Tongue (tissue), 2 donors: ENCODE data around the gene CEP112. TPM values are rescaled to one million over a fixed set of nuclear protein-coding genes. Genes with fewer than 3 reads are reported as not detected.
"Not testable (repeated sequence)": the region's sequence is repeated elsewhere in the genome, so short reads cannot be mapped to it uniquely, and the experiment has no call there.

ENCODE experiments used
- DNase-seq: peaks from one replicate; pipeline ENCODE4 v3.0.0-alpha.2; 2015
- total RNA-seq: library from RNA; depleted of rRNA; stranded (reverse); fragments of >200 nt; gene quantifications from one replicate; pipeline ENCODE4 v1.2.3, GENCODE V29; 2014

The CEP112 gene
- total RNA-seq, 1 donor from 2014 or later, result 26.7 TPM

DNA sequence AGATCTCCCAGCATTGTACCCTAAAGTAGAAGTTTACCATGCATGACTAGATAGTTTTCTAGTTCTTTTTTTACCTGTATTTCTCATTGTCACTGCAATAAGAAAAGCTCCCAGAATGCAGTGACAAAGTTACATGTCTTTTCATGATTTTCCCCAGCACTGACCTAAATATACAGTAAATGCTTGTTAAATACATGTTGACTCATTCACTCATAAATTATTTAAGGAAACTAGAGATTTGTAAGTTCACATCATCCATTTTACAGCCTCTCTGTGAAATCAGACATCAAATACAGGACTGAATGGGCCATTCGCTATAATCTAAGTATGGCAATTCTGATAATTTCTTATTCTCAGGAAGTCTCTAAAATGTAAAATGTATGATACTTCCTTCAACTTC is 371.6 kb downstream of the CEP112 start:
- DNase-seq, result no peak

DNA sequence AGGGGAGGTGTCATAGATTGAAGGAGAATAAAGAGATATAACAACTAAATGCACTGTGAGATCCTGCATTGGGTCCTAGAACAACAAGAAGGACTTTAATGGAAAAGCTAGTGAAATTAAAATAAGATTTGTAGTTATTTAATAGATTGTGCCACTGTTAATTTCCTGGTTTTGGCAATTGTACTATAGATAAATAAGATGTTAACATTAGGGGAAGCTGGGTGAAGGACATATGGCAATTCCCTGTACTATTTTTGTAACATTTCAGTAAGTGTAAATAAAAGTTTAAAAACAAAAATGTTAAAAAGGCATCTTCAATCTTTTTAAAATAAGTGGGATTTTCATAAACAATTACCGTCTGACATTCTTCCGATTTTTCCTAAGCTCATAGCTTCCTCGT is 372.1 kb downstream of the CEP112 start:
- no peak for DNase-seq

DNA sequence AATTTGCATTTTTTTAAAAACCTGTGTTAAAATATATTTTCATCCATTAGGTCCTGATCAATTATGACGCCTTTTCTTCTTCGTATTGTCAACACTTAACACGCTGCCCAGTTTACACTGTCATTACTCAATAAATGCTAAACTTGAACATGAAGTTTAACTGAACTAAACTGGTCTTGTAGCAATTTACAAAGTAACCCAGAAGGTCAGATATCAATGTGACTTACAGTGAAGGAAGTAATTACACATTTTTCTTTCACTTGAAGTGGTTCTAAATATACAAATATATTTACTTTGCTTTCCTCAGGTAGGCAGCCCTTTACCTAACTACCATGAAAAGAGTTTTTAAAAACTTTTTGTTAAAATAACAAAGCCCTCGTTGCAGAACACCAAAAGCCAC is 374.0 kb downstream of the CEP112 start:
- no peak for DNase-seq

DNA sequence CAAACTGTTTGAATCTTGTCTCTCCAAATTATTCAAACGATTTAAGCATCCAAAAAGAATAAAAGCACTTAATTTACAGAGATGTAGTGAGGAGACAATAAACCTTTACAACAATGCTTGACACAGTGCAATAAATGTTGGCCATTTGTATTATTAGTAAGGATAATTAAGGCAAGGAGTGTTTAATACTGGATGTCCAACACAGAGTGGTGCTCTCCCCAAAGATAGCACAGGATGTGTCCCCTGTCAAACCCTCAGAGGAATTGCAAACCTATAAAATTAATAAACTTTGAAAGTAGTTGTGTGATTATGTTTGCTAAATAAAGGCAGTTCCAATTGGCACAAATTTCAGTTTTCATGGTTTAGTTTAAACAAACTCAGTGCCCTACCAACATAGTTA is 377.5 kb downstream of the CEP112 start:
- DNase-seq, result no peak

DNA sequence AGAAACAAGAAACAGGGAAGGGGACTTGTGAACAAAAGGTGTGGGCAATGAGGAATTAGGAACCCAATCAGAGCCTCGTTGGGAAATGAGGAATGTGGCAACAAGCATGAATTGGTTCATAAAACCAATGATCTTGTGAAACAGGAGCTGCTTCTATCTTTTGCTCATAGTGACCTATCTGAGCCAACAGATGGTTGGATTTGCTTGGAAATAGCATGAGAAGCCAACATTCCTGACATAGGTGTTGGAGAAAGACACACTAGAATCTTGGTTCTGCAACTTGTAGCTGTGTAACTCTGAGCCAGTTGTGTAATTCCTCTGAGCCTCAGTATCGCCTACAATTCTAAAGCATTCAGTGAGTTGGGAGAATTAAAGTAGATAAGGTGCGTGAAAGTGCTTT is 378.6 kb downstream of the CEP112 start:
- DNase-seq, result no peak

DNA sequence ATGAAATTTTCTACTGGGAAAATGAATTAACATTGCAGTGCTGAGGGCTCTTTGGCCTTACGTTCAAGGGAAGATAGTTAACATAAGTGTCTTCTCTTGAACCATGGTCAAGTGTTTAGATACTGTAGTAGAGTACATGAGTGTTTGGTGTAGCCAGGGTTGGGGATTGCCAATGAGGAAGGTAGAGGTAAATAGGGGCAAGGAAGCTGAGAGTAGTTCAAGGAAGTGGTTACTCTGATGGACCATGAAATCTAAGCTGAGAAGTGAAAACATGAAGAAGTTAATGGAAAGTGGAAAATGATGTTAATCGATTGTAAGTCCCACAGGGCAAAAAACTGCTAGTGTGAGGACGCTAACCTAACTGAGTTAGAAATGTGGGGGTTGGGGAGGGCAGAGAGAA is 380.9 kb downstream of the CEP112 start:
- DNase-seq, result no peak

DNA sequence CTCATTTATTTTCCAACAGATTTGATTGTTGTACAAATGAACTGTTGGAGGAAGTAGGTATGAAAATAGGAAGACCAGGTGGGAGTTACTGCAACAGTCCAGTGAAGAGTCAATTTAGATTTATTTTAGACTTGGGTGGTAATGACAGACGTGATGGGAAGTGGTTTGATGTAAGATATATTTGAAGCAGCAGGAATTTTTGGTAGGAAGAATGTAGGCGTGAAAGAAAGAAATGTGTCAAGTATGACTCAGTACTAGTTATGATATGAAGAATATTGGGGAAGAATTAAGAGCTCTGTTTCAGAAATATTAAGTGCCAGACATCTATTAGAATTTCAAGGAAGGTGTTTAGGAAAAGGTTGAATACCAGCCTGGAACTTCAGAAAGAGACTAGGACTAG is 382.6 kb downstream of the CEP112 start:
- DNase-seq, result no peak

DNA sequence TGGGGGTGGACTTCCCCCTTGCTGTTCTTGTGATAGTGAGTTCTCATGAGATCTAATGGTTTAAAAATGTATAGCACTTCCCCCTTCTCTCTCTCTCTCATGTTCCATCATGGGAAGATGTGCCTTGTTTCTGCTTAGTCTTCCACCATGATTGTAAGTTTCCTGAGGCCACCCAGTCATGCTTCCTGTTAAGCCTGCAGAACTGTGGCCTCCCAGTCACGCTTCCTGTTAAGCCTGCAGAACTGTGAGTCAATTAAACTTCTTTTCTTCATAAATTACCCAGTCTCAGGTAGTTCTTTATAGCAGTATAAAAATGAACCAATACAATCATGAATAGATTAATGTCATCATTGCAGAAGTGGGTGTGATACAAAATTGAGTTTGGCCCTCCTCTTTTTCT is 383.4 kb downstream of the CEP112 start:
- DNase-seq, result not testable (repeated sequence)

DNA sequence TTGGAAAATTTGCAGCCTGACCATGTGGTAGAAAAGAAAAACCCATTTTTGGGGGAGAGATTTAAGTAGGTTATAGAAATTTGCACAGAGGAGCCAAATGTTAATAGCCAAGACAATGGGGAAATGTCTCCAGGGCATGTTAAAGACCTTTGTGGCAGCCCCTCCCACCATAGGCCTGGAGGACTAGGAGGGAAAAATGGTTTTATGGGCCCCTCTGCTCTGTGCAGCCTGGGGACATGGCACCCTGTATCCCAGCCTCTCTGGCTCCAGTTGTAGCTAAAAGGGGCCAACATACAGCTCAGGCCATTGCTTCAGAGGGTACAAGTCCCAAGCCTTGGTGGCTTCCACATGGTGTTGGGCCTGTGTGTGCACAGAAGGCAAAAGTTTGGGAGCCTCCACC is 384.6 kb downstream of the CEP112 start:
- DNase-seq, result no peak

DNA sequence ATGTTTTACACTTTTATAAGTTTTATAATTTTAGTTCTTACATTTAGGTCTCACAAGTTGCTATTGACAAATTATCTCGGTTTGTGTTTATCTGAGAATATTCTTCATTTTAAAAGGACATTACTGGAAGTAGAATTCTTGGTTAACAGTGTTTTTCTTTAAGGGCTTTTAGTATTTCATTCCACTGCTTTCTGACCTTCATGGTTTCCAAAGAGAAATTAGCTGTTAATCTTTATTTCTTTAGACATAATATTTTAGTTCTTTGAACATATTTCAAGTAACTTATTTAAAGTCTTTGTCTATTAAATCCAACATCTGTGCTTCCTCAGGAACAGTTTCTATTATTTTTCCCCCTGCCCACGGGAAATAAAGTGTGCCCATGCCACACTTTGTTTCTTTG is 390.4 kb downstream of the CEP112 start:
- no peak for DNase-seq

DNA sequence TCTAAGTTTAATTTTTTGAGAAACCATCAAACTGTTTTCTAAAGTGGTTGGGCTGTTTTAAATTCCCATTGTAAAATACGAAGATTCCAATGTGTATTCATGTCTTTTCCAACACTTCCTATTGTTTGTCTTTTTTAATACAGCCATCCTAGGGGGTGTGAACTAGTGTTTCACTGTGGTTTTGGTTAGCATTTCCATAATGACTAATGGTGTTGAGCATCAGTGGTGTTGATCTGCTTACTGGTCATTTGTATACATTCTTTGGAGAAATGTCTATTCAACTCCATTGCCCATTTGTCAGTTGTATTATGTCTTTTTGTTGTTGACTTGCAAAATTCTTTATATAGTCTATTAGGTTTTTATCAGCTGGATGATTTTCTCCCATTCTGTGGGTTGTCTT is 391.3 kb downstream of the CEP112 start:
- no peak for DNase-seq

DNA sequence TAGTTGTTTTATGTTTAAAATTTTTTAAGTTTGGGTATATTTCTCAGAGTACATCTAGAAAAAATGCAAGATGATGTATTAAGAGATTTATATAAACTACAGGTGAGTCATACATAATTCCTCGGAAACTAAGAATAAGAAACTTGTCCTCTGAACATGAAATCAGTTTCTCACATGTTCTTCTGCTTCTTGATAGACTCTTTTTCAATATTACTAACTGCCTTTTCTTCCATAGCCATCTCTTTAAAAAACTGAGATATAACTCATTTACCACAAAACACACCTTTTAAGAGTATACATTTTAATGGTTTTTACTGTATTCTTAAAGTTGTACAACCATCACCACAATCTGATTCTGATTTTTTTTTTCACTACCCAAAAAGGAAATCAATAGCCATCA is 392.1 kb downstream of the CEP112 start:
- DNase-seq, result no peak

DNA sequence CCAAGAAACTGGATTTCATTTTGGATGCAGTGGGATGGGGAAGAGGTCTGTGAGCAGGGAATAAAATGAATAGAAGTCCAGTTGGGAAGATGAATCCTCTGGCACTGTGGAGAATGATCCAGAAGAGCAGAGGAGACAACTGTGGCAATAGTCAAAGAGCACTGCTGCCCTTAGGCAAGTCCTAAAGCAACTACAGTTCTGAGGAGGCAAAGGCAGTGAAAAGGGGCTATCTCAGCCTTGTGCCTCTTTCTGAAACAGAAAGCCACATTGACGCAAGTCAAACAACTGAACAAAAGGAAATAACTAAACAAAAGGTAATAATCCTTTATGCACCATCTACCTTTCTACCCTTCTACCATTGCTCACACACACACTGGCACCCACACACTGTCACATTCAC is 392.5 kb downstream of the CEP112 start:
- no peak for DNase-seq

DNA sequence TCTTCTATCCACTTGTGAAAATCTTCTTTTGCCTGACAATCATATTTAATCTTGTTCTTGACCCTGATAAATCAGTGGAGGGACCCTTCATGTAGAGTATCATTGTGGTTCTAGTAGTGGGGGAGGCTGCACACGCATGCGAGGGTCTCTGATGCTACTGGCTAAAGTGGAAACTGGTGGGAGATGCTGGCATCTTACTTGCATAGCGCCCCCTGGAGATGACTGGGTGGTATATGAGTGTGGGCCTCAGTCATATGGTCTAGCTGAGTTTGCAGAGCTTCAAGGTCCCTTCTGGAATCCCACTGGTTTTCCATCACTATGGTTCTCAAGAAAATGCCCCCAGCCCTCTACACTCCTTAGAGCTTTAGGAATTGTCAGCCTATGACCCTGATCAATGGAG is 394.1 kb downstream of the CEP112 start:
- no peak for DNase-seq

DNA sequence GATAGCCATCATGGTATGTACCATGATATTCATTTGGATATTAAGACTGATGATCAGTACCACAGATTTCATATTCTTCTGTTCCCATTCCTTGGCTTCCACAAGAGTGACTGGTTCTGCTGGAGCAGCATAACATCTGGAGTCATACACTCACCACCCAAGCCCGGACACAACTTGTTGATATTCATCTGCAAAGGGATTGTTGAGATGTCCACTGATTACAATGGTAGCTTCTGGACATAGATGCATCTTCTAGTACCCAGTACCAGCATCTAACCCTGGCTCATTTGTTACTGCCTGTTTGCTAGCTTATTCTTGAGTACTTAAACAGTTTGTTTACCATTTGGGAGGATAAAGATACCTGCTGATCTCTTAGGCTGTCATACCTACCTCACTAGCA is 394.8 kb downstream of the CEP112 start:
- no peak for DNase-seq

DNA sequence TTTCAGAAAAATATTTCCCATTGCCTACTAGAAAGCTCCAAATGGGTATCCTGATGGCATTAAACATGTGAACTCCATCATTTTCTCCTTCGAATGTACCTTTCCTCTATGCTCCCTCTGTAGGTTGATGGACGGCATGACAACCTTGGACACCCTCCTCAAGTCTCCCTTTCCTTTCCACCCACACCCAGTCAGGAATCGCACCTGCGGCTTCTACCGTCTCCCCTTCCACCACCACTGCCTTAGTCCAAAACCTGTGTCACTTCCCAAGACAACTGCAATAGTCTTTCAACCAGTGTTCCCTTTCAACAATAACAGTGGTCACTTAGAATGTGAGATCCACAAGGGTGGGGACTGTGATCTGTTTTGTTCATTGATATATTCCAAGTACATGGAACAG is 397.4 kb downstream of the CEP112 start:
- DNase-seq, result no peak

DNA sequence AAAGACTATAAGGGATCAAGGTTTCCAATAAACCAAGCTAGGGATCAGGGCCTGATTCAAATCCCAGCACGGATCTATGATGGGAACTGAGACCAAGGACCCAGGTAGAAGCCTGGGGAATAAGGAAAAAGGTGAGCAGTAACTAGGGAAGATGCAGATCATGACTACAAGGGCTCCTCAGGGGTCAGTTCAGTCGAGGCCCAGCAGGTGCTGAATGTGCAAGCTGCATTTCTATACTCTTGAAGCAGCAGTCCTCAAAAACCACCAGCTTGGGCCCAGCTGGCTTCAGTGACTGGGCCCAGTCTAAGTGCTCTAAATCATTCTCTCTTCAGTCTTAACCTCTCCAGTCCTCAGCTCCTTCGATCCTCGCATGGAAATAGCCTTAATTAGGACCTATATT is 401.7 kb downstream of the CEP112 start:
- DNase-seq, result no peak

DNA sequence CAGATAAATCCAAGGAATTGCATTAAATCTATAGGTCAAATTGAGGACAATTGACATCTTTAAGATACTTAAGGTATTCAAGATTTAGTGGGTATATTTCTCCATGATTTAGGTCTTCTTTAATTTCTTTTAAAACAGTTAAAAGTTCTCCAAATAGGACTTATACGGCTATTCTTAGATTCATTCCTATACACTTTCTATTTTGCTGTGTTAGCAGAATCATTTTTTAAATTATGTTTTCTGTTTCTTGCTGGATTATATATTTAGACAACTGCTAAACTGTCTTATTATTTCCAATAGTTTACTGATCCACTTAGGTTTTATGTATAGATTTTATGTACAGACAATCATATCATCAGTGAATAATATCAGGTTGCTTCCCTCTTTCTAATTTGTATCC is 404.4 kb downstream of the CEP112 start:
- no peak for DNase-seq

DNA sequence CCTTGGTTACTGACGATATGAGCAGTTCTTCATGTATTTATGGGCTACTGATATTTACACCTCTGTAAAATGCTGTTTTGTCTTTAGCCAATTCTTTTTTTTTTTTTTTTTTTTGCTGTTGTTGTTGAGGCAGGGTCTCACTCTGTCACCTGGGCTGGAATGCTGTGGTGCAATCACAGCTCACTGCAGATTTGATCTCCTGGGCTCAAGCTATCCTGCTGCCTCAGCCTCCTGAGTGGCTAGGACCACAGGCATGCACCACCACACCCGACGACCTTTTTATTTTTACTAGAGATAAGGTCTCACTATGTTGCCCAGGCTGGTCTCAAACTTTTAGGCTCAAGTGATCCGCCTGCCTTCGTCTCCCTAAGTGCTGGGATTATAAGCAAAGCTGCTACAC is 405.5 kb downstream of the CEP112 start:
- no peak for DNase-seq

DNA sequence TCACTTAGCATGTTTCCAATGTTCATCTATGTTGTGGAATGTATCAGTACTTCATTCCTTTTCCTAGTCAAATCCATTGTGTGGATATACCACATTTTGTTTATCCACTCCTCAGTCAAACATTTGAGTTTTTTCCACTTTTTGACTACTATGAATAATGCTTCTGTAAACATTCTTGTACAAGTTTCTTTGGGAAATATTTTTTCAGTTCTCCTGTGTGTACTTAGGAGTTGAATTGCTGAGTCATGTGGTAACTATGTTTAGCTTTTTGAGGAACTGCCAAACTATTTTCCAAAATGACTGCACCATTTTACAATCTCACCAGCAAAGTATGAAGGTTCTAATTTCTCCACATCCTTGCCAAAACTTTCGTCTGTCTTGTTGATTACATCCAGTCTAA is 406.8 kb downstream of the CEP112 start:
- DNase-seq, result peak; percentile 40

DNA sequence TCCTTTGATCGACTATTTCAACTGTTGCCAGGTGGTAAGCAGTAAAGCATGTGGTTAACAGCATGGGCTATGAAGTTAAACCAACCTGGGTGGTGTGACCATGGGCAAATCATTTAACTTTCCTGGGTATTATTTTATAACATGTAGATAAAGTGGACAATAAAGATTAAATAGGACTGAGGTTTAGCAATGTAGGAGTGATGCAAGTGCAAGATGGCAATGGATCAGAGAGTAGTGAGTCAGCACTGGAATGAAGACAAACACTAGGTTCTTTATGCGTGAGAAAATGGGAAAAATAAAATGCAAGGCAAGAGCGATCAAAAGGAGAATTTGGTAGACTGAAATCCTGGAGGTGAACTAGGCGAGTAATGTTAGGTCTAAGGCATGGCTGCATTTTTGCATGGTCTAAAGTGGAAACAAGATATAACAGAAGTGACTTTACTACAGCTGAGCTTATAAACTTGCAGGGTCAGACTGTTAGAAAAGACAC is 408.0 kb downstream of the CEP112 start:
- DNase-seq, result no peak

DNA sequence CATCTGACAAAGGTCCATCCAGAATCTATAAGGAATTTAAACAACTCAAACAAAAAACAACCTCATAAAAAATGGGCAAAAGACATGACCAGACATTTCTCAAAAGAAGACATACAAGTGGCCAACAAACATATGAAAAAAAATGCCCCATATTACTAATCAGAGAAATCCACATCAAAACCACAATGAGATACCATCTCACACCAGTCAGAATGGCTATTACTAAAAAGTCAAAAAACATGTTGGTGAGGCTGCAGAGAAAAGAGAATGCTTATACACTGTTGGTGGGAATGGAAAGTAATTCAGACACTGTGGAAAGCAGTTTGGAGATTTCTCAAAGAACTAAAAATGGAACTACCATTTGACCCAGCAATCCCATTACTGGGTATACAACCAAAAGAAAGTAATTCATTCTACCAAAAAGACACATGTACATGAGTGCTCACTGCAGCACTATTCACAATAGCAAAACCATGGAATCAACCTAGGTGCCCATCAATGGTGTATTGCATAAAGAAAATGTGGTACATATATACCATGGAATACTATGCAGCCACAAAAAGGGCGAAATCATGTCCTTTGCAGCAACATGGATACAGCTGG is 409.7 kb downstream of the CEP112 start:
- not testable (repeated sequence) for DNase-seq

DNA sequence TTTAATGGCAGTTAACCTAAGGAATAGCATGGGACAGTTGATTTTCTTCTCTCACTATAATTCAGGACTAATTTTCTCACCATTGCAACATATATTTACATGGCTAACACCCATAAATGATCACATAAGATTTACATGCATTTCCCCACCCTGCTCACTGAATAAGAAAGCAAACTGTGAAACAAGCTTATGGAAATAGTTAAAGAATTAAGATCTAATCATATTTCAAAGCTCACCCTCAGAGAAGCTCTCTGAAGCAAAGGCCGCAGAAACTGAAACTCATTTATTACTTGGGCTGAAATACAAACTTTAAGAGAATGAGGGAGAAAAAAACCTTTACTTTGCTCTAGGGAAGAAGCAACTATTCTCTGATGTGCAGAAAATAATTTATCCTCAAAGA is 411.8 kb downstream of the CEP112 start:
- DNase-seq, result no peak

DNA sequence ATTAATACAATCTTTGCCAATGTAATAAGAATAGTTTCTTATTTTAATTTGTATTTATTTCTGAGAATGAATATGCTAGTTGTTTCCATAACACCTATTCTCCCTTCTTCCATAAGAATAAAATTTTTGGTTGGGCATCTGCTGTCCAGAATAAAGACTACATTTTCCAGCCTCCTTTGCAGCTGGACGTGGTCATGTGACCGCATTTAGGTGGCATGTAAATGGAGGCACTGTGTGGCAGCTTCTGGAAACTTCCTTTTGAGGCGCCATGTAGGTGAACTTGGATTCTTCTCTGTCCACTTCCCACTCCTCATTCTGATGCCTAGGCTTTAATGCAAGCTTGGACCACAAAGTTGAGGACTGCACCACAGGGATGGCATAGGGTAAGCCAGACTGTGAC is 415.0 kb downstream of the CEP112 start:
- DNase-seq, result no peak

DNA sequence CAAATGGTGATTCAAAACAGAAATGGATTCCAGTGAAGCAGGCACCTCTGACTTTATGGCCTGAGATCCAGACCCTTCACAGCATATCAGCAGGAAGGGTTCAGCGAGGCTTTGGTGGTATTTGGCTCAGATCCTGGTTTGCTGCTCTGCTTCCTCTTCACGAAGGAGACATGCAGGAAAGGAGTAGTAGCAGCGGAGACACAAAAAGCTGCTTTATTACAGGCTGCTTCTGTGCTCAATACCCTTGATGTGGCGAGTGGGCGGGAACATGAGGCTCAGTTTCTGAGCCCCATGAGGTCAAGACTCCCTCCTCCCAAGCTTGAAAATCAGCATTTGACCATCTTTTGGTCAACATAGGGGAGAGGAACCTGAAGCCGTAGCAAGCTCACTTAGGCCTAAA is 417.1 kb downstream of the CEP112 start:
- no peak for DNase-seq
